ENCODE results near the gene CREM.
A peak's percentile ranks its signal among the peaks of the same experiment; 100 is the strongest.
"Not testable (repeated sequence)": the region's sequence is repeated elsewhere in the genome, so short reads cannot be mapped to it uniquely, and the experiment has no call there.

CREM gene

DNA sequence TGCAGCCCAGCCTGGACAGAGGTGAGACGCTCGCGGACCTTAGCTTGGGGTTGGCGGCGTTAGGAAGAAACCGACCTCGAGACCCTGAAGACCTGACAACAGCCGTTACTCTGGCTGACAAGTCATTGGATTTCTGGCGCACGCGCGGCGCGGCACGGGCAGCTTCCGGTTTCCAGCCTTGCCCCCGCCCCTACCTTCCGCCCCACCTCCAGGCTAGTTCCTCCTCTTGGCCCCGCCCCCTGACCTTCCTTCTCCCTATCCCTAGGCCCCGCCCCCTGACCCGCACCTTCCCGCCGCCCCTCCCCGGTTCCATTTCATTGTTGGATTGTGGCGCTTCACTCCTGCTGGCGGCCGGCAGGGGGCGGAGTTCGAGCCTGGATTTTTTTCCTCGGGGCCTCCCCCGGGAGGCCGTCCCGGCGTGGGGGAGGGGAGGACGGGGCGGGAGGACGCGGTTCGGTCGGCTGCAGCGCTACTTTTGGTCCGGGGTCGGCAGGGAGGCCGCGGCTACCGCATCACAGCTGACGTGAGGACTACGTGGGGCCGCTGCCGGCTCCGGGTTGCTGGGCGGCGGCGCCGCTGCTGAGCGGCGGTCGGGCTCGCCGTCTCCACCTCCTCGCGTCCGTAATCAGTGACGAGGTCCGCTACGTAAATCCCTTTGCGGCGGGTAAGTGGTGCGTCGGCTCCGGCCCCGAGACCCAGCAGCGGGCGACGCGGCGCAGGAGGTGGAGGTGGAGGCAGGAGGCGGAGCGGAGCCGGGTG is at the start of gene CREM:
Gene CREM, plus strand, starts transcription at position 317 of the 759 bp plus-strand sequence. CDS start 10,990 bp downstream, outside the sequence.
- peak; percentile 72 for DNase-seq

DNA sequence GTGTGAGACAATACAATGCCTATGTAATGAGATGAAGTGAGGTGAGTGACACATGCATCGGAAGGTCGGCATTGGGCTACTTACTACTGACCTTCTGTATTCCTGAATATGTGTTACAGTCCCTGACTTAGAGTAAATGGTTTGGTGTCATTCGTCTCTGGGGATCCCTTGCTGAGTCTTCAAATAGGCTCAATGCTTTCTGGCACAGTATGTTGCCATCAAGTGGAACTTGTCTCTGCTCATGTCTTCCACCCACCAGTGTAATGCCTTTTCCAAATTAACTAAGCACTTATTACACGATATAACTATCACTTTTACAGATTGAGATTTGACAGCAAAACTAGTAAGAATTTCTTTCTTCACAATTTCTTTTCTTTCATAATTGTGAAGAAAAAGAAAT is 47.4 kb upstream of the CREM start:
- DNase-seq, result no peak

DNA sequence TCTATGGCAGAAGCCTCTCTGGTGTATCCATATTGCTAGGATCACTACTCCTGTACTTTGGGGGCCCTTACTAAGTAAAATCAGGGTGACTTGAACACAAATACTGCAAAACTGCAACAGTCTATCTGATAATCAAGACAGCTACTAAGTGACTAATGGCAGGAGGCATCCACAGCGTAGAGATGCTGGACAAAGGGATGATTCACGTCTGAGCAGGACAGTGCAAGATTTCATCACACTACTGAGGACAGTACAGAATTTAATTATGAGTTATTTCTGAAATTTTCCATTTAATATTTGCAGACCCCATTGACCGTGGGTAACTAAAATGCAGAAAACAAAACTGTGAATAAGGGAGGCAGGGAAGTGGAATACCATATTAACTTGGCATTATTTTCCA is 46.9 kb upstream of the CREM start:
- DNase-seq, result no peak

DNA sequence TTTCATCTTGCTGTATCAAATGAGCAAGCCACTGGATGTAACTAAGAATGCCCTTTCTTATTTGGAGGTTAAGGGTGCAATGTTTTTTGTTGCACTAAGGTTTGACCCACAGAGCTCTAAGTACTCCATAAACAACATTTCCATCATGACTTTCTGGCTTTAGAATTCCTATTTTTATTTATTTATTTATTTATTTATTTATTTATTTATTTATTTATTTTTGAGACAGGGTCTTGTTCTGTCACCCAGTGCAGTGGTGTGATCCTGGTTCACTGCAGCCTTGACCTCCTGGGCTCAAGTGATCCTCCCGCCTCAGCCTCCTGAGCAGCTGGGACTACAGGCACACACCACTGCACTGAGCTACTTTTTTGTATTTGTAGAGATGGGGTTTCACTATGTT is 46.4 kb upstream of the CREM start:
- DNase-seq, result not testable (repeated sequence)

DNA sequence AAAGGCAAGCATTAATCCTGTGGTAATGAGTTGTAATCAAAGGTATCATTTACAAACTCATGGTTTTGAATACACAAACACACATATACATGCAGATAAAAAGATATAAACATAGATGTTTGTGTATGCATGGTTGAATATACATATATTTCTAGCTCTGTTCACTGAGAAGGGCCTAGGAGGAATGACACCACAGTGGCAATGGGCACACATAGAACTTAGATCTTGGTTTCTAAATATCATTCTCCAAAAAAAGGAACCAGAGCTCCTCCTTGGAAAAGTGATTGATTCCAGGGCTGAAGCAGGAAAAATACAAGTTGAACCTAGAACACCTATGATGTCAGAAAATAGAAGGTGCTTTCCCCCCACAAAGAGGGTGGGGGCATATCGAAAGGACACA is 43.4 kb upstream of the CREM start:
- no peak for DNase-seq

DNA sequence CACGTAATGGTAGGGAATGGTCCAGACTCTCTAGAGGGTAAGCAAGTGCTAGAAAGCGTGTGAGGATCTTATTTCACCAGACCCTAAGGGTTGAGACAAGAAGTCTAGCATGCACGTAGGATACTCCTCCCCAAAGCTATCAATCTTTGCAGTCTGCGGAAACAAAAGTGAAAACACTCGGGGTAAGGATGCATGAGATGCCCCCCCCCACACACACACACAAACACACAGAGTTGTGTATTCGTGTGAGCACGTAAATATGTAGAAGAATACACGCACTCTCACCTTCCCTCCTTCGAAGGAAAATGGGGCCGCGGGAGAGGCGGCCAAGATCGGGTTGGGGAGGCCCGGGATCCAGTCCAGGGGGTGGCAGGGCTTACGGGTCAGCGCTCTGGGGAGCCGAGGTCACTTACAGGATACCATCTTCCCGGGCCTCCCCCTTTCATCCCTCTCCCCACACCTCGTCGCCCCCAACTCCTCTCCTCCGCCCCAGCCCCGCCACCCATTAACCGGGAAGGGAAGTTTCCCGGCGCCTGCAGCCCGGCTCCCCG is 37.0 kb upstream of the CREM start:
- DNase-seq, result no peak

DNA sequence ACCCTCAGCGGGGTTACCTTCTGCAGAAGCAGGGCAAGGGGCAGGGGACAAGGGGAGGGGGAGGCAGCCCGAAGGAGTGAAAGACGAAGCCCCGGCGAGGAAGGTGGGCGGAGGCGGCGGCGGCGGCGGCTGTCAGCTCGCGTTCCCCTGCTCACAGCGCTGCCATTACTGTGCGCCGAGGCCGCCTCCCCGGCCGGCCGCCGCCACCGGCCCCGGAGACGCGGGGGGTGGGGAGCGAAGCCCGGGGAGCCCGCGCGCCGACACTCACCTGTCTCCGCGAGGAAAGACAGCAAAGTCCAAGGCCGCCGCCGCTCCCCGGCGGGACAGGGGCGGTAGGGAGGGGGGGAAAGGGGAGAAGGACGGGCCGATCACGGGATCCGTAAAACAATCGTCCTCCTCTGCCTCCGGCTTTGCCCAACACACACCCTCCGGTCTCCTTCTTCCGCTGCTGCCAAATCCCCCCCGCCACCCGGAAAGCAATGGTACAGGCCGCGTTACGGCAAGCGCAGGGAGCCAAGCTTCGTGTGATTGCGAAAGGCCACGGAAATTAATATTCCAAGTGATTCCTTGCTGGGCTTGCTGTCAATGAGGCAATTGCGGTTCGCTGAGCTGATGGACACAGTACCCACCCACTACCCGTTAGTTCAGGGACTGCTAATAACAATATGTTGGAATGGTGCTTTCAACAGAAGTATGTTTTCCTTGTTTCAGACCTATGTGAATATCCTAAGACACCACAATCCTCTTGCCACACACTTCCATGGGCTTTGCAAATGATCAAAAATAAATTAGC is 36.3 kb upstream of the CREM start, which contains the start of gene CUL2:
Gene CUL2, minus strand, starts transcription at position 180 of the 793 bp plus-strand sequence. CDS start 19,024 bp downstream, outside the sequence.
- DNase-seq, result peak; percentile 37

DNA sequence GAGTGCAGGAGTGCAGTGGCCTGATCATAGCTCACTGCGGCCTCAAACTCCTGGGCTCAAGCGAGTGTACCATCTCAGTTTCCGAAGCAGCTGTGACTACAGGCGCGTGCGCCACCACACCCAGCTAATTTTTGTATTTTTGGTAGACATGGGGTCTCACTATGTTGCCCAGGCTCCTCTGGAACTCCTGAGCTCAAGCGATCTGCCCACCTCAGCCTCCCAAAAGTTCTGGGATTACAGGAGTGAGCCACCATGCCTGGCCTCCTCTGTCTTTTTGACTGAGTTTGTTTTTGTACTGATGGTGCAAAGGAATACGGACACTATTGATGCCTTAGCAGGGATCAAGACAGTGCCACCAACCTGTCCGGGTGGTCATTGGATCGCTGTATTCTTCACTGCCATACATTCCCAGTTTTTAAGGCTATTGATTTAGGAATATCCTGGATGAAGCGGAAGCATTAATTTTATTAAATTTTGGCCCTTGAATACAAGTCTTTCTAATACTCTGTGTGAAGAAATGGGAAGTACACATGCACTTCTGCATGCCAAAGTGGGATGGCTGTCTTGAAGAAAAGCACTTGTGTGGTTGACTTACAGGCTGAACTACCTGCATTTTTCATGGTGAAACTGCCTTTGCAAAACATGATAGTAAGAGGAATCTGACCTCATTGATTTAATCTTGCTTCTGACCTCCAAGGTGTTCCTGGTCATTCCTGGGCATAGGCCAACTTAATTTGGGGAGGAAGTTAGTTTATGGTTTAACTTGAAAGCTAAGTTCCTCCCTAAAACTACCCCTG is 34.5 kb upstream of the CREM start:
- no peak for DNase-seq

DNA sequence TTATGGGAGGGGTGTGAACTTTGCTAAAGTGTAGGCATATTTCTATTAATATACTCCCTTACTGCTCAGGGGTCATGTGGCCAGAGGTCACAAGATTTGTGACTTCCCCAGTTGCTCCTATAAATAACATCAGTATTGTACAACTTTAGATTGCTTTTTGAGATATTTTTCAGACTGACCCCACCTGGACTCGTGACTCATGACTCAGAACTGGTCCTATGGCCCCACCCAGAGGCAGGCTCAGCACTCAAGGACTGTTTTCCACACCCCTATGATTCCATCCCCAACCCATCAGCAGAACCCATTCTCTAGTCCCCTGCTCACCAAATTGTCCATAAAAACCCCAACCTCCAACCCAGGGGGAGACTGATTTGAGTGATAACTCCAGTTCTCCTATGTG is 33.8 kb upstream of the CREM start:
- no peak for DNase-seq

DNA sequence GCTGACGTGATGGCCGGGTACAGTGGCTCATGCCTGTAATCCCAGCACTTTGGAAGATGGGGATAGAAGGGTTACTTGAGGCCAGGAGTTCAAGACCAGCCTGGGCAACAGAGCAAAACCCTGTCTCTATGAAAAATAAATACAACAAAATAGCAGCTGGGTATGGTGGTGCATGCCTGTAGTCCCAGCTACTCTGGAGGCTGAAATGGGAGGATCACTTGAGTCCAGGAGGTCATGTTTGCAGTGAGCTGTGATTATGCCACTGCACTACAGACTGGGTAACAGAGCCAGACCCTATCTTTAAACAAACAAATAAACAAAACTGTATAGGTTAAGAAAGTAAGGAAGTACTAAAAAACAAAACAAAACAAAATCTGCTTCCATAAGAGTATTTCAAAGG is 30.3 kb upstream of the CREM start:
- no peak for DNase-seq

DNA sequence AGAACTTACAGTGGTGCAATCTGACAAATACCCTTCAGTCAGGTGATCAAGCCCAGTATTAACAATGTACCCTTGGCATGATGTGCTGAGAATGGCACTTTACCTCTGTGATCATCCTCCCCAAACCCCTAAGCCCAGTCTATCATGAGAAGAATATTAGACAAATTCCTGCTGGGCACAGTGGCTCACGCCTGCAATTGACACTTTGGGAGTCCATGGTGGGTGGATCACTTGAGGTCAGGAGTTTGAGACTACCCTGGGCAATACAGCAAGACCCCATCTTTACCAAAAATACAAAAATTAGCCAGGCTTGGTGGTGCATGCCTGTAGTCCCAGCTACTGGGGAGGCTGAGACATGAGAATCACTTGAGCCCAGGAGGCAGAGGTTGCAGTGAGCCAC is 29.1 kb upstream of the CREM start:
- no peak for DNase-seq

DNA sequence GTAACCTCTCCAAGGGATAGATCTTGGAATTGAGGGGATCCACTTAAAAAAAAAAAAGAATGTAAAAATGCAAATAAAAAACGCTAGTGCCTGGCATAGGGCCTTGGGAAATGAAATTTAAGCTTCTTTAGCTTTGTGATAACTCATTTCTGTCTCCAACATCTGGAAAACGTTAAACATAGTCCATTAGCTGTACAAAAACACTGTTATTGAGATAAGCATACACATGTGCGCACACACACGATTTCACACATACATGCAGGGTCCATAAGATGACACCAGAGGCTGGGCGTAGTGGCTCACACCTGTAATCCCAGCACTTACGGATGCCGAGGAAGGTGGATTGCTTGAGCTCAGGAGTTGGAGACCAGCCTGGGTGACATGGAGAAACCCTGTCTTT is 22.8 kb upstream of the CREM start:
- DNase-seq, result no peak

DNA sequence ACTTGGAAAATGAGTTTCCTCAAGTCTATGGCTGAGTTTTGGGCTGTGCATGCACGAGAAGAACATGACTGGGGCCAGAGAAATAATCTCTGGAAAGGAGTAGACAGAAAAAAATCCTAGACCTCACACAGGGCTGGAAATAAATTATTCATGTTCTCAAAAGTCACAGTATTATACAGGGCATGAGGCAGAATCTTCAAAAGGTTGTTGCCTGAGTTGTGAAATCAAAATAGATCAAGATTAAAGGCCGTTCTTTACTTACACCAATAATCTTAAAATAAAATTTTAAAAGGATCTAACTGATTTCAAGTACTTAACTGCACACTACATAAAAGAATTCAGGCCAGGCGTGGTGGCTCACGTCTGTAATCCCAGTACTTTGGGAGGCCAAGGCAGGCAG is 14.1 kb upstream of the CREM start:
- DNase-seq, result no peak

DNA sequence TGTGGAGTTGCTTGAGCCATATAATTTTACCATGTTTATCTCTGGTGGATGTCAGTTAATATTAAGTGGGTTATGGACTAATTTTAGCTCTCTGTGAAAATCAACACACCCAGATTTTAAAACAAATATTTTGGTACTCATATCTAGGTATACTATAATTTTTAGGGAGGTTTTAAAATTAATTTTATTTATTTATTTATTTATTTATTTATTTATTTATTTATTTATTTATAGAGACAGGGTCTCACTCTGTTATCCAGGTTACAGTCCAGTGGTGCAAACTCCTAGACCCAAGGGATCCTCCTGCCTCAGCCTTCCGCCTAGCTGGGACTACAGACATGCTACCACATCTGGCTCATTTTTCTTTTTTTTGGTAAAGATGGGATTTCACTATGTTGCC is 7.3 kb upstream of the CREM start:
- no peak for DNase-seq

DNA sequence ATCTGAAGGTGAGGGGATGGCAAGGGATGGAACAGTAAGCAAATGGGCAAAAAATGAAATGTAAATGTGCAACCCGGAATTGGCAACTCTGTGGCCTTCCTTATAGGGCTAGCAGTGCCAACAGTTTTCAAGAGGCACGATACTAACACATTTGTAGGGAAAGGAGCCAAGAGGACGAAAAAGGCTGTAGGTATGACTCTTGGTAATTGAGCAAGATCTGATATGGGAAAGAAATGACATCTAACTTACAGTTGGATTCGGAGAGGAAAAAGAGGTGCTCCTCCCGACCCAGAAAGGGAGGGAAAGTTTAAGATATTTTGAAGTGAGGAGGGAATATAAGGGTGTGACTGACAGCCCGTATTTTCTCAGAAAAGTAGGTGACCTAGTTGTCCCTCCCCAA is 2.1 kb upstream of the CREM start:
- DNase-seq, result no peak

DNA sequence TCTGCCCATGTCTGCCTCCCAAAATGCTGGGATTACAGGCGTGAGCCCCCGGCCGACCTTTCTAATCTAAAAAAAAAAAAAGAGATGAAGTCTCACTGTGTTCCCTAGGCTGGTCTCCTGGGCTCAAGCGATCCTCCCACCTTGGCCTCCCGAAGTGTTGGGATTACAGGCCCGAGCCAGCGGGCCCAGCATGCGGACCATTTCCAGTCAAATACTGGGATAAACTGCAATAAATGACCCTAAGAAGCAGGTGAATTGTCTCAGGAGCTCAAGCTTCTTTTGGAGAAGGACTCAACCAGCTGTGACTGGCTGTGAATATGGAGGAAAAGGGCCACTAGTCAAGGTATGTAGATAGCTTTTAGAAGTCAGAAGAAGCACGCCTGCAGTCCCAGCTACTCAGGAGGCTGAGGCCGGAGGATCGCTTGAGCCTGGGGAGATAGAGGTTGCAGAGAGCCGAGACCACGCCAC is 550 bp upstream of the CREM start:
- DNase-seq, result no peak

DNA sequence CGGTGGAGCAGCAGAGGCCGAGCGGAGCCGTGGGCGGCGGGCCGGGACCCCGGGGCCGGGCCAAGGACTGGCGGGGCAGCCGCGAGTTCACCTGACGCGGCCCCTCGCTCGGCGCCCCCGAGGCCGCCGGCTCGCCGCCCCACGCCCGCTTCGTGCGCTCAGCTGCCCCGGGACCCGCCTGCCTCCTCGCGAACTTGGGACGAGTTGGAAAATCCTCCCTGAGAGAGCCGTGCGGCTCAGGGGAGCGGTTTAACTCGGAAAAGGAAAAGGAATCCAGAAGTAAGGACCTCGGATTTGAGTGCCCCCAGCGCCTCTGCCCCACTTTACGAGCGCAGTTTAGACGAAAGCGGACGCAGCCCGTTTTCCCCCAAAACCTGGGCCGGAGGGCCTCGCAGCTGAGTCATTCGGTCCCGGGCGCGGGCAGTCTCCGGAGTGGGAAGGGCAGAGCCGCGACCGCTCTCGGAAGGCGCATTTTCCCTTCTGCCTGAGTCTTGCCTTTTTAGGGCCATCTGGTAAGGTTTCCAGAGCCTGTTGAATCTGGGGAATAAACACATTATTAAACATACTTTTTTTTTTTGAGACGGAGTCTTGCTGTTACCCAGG is 744 bp downstream of the CREM start:
- DNase-seq, result no peak

DNA sequence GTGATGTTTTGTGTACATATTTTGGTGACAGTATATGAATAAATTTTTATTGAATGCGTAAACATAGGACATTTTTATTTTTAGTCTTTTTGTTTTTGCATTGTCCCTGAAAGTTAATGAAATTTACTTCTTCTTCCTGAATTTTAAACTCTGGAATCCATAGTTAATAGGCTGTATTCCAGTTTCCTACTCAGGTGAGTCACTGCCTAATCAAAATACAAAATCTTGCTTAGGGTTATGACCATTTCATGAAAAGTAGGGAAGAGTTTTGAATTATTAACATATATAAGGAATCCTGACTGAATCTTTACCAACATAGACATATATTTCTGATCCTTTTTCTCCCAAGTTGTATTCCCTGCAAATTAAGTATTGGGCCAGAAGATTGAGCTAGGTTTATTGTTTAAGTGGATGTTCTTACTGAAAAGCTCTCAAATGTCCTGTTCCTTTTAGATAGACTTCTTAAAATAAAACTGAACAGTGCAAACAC is 2.6 kb downstream of the CREM start:
- DNase-seq, result no peak

DNA sequence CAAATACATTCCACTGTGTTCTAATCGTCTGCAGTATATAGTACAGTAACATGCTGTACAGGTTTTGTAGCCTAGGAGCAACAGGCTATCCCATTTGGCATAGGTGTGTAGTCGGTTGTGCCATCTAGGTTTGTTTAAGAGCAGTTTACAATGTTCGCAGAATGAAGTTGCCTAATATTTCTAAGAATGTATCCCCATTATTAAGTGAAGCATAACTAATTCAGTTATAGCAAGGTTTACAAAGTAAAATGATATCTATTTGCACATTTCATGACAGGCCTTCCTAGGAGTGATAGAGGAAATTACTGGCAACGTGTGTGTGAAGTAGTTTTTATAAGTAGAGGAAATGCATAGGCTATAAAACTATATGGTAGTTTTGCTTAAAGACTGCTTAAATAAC is 4.0 kb downstream of the CREM start:
- no peak for DNase-seq

DNA sequence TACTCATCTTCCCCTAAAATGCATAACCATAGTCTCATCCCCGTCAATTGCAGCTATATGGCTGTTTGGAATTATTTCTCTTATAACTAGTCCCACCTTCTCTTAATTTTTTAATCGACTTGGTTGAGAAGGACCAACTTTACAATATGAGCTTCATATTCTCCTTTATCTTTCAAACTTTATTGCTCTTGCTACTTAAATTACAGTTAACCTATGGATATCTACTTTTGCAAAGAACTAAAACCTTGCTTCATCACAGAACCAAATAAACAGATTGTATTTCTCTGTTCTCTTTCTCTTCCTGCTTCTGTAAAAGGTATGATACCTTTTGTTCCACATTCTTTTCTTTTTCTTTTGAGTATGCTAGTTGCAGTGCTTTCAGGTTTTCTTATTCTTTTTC is 6.1 kb downstream of the CREM start:
- no peak for DNase-seq

DNA sequence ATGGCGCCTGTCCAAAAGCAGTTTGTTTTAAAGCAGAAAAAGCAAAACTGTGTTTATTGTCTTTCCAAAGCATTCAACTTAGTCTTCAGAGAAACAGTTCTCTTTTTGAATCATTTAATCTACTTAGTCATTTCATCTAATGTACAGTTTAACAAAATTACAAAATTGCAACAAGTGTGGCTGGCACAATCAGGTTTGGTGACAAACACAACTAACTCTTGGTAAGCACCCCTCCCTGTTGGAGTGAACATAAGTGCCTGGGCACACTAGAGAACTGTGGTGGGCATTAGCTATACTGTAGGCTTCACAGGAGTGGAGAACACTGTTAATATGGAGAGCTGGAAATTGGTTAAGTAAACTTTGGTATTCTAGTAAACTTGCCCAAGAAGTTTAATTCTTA is 6.9 kb downstream of the CREM start:
- DNase-seq, result no peak

DNA sequence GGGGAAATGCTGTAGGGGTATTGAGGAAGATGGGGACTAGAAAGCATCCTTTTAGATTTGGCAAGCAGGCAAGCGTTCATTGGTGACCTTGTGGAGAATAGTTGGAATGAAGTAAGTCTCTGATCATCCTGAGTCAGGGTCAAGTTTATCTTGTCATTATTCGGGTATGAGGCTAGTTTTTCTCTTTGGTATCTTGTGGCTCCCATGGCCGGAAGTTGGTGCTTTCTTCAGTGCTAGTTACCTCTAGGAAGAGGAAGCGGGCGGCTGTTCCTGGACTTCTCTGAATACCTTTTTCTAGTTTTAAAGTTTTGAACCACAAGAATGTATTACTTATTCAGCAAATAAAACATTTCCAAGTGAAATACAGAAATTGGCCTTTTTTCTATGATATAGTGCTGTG is 9.2 kb downstream of the CREM start:
- DNase-seq, result no peak
